ENCODE results near the gene CAMK2D.

GRCh38 chr4:113447769-113448168 is 313.8 kb downstream of the CAMK2D start:
- TF ChIP-seq SPI1 (IDR thresholded peaks at IDR 0.05; ENCODE audit: low read depth, low read length) (no peak; the same call in 1 of the 2 replicates), POLR2A (IDR thresholded peaks at IDR 0.05; ENCODE audit: low read depth, low read length) (no peak), TAF1 (IDR thresholded peaks at IDR 0.05; ENCODE audit: low read depth, low read length) (no peak)
